Activated T-helper 2 cell treated with anti-CD3 and anti-CD28 coated beads, Interferon-gamma antibody, Interleukin-2, Interleukin-4, amounts not matched to agents 10 μg/mL and 5 μg/mL and 100 μg/mL, durations not matched to agents 14 hours and 24 hours and 36 hours (primary cell): ENCODE data around the gene SLC39A7. TPM values are rescaled to one million over a fixed set of nuclear protein-coding genes. Genes with fewer than 3 reads are reported as not detected.

Source experiments
- DNase-seq: peaks from one replicate; pipeline ENCODE4 v3.0.0; 2021; ENCODE audit warnings: low spot score
- H3K27ac Mint-ChIP-seq: one replicate; pipeline ENCODE4 v1.8.0; 2021; ENCODE audit warnings: mixed read lengths
- H3K27me3 Mint-ChIP-seq: one replicate; pipeline ENCODE4 v1.8.0; 2021; ENCODE audit warnings: low read depth, mixed read lengths
- H3K36me3 Mint-ChIP-seq: one replicate; pipeline ENCODE4 v1.8.0; 2021; ENCODE audit warnings: low read depth, mixed read lengths
- H3K4me1 Mint-ChIP-seq: one replicate; pipeline ENCODE4 v1.8.0; 2021; ENCODE audit warnings: low read depth, mixed read lengths
- H3K4me3 Mint-ChIP-seq: one replicate; pipeline ENCODE4 v1.8.0; 2021; ENCODE audit warnings: low read depth, mild to moderate bottlenecking, moderate library complexity, mixed read lengths
- H3K9me3 Mint-ChIP-seq: one replicate; pipeline ENCODE4 v1.8.0; 2021; ENCODE audit warnings: mixed read lengths
- intact Hi-C: fragments of 100-400 bp; cut with micrococcal nuclease; formaldehyde crosslinking; loops from one replicate; pipeline ENCODE4 v1.15.1; 2023
- total RNA-seq: library from RNA; stranded (reverse); gene quantifications from 2 replicates; pipeline ENCODE4 v1.2.3, GENCODE V29; 2022

SLC39A7 gene
- total RNA-seq, 1 donor from 2014 or later = 63.8 TPM

DNA sequence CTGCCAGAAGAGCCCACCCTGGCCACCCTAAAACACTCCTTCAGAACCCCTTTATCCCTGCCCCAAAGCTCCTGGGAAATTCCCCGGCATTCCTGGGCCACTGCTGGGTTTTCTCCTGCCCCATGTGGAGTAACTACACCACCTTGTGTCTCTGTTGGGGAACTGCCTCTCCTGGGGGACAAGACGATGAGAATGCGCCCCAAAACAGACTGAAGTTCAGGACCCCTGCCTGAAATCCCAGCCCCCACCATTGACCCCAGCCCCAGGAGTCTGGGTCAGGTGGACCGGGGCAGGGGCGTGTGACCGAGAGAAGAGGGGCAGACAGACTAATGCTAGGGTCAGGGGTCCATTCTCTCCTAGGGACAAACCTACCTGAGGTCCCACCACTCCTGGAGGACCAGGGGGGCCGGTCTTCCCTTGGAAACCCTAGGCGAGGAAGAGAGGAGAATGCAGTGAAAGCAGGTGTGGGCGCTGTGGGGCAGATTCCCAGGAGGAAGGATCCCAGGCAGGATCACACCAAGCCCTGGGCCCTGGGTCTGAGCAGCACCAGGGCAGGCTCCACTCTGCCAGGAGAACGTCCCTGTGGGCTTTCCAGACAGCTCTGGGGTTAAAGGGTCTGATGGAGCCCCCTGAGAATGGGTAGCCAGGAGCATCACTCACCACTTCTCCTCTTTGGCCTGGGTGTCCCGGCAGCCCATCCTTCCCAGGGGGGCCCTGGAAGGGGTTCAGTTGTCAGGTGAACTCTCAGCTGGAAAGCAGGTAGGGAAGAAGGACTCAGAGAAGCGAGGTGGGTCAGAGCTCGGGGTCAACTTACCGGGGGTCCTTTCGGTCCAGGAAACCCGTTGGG is 27.8 kb upstream of the SLC39A7 start:
- Mint-ChIP-seq H3K9me3 (no peaks in the 10 kb centered on the region), H3K36me3 (no peaks in the 10 kb centered on the region), H3K27me3 (peaks cover 2% of the 10 kb centered on the region), H3K27ac (no peak overlapping the region), H3K4me3 (no peak overlapping the region), H3K4me1 (no peaks in the 10 kb centered on the region)
- no peak for DNase-seq
- intact Hi-C loops = no loop called here

- Mint-ChIP-seq H3K27ac (no peak overlapping the region), H3K27me3 (peaks cover 2% of the 10 kb centered on the region), H3K4me1 (no peaks in the 10 kb centered on the region), H3K9me3 (no peaks in the 10 kb centered on the region), H3K4me3 (no peak overlapping the region), H3K36me3 (no peaks in the 10 kb centered on the region)
- no peak for DNase-seq
- intact Hi-C loops = no loop called here
Observed at GRCh38 chr6:33173535-33174180, 27.0 kb upstream of the SLC39A7 start.

- no peak overlapping the region for H3K27ac Mint-ChIP-seq
- H3K27me3 Mint-ChIP-seq = peaks cover 2% of the 10 kb centered on the region
- H3K9me3 Mint-ChIP-seq = no peaks in the 10 kb centered on the region
- no peaks in the 10 kb centered on the region for H3K36me3 Mint-ChIP-seq
- H3K4me1 Mint-ChIP-seq = no peaks in the 10 kb centered on the region
- H3K4me3 Mint-ChIP-seq = no peak overlapping the region
- intact Hi-C loops = no loop called here
- no peak for DNase-seq
Observed at GRCh38 chr6:33174784-33175183, 25.9 kb upstream of the SLC39A7 start.

DNA sequence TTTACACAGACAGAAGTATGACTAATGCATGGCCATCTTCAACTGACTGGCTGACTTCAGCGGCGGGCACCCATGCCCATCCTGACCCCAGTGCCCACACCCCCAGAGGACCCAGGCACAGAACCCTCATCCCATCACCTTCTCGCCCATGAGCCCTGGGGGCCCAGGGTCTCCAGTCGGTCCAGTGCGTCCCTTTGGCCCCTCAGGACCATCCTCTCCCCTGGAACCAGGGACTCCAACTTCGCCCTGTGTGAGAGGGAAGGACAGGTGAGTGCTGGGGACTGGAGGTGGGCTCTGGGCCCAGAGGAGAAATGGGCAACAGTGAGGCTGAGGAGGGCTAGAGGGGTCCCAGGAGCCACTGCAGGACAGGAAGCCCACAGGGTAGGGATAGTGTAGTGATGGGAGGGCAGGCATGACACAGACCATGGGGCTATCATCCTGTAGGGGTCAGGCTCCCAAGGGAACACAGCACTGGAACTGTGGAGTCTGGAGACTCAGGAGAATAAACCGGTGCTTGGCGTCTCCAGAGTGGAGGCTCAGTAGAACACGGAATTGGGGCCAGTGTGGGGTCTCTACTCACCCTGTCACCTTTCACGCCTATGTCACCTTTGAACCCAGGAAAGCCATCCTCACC is 25.1 kb upstream of the SLC39A7 start:
- Mint-ChIP-seq H3K27me3 (peaks cover 2% of the 10 kb centered on the region), H3K4me3 (no peak overlapping the region), H3K4me1 (no peaks in the 10 kb centered on the region), H3K36me3 (no peaks in the 10 kb centered on the region), H3K9me3 (no peaks in the 10 kb centered on the region), H3K27ac (no peak overlapping the region)
- intact Hi-C loops = no loop called here
- no peak for DNase-seq

GRCh38 chr6:33176906-33177305 is 23.8 kb upstream of the SLC39A7 start:
- H3K4me1 Mint-ChIP-seq = no peaks in the 10 kb centered on the region
- intact Hi-C loops = no loop called here
- H3K4me3 Mint-ChIP-seq = no peak overlapping the region
- peaks cover 2% of the 10 kb centered on the region for H3K27me3 Mint-ChIP-seq
- DNase-seq = no peak
- no peak overlapping the region for H3K27ac Mint-ChIP-seq
- H3K36me3 Mint-ChIP-seq = no peaks in the 10 kb centered on the region
- H3K9me3 Mint-ChIP-seq = no peaks in the 10 kb centered on the region

DNA sequence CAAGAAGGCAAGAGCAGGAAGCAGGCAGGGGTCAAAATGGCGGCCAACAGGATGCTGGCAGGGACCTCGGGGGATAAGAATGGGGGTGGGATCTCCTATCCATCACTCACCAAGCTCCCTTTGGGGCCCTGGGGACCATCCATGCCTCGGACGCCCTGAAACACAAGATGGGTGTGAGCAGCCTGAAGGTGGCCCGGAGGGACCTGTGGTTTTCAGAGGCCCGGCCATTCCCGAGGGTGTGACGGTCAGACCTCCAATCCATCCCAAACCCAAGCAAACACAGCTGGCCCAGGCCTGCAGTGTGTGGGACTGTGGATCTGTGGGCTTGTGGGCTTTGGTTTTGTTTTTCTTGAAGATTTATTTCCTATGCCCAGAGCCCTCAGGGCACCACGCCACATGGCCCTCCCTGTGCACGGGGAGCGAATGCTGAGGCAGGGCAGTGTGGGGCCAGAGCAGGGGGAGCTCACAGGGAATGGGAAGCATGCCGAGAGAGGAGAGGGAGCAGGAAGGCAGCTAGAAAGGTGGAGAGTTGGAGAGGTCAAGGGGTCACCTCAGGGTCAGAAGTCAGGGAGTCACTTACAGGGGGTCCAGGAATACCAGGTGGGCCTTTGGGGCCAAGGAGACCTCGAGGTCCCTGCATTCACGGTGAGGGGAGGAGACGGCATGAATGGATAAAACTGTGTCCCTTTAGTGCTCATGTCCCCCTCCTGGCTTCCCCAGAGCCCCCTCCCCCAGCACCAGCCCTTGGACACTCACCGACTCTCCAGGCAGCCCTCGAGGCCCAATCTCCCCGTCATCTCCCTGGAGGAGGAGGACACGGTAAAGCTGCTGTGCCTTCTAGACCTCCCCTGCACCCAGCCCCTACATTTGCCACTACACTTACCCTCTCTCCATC is 22.9 kb upstream of the SLC39A7 start:
- Mint-ChIP-seq H3K4me1 (peaks cover 2% of the 10 kb centered on the region), H3K9me3 (peaks cover 2% of the 10 kb centered on the region), H3K36me3 (peaks cover 3% of the 10 kb centered on the region), H3K27me3 (peaks cover 2% of the 10 kb centered on the region), H3K27ac (no peak overlapping the region), H3K4me3 (no peak overlapping the region)
- intact Hi-C loops = no loop called here
- no peak for DNase-seq

DNA sequence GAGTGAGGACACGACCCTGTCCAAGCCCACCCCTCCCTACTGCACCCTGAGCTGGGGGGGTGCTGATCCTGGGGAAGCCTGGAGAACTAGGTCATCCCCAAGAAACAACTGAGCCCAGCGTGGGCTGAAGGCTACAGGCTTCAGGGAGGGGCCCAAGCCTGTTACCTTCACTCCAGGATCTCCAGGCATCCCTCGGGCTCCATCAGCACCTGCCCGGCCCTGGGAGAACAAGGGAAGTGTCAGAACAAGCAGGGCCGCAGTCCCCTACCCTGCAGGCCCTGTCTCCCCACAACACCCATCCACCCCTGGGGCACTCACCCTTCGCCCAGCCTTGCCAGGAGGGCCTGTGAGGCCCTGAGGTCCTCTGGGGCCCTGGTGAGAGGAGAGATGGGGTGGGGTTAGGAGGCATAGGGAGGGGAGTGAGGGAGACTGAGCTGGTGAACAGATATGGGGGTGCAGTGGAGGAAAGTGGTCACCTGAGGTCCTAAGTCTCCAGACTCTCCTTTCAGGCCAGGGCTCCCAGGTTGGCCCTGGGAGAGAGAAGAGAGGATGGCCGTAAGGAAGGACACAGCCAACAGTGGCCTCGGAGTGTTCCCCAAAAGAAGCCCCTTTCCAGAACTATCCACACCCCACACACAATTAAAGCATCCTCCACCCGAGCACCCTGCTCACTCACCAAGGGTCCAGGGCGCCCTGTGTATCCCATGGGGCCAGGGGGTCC is 21.8 kb upstream of the SLC39A7 start:
- no peak overlapping the region for H3K4me3 Mint-ChIP-seq
- intact Hi-C loops = no loop called here
- peaks cover 14% of the 10 kb centered on the region for H3K9me3 Mint-ChIP-seq
- H3K36me3 Mint-ChIP-seq = peaks cover 14% of the 10 kb centered on the region
- peaks cover 2% of the 10 kb centered on the region for H3K27me3 Mint-ChIP-seq
- peaks cover 13% of the 10 kb centered on the region for H3K4me1 Mint-ChIP-seq
- H3K27ac Mint-ChIP-seq = no peak overlapping the region
- no peak for DNase-seq

DNA sequence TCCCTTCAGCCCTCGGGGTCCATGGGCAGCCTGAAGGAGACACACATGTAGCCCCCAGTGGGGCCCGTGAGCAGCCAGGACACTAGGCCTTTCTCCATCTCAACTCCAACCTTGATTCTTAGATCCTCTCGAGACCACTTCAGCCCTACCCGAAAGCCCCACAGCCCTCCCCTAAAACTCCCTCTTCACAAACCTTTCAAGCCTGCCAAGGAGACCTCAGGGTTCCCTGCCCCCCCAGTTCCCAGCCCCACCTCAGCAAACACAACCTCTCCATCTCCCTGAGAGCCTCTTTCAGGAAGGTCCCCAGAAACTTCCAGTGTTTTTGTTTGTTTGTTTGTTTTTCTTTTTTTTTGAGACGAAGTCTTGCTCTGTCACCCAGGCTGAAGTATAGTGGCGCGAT is 19.5 kb upstream of the SLC39A7 start:
- DNase-seq = no peak
- Mint-ChIP-seq H3K4me1 (peaks cover 13% of the 10 kb centered on the region), H3K4me3 (no peak overlapping the region), H3K27me3 (peaks cover 7% of the 10 kb centered on the region), H3K27ac (no peak overlapping the region), H3K9me3 (peaks cover 23% of the 10 kb centered on the region), H3K36me3 (peaks cover 14% of the 10 kb centered on the region)
- intact Hi-C loops = no loop called here

GRCh38 chr6:33183071-33183683 is 17.5 kb upstream of the SLC39A7 start:
- H3K4me1 Mint-ChIP-seq = peaks cover 20% of the 10 kb centered on the region
- intact Hi-C loops = no loop called here
- peak overlapping the region; percentile 23 for H3K4me3 Mint-ChIP-seq

GRCh38 chr6:33185190-33185589 is 15.5 kb upstream of the SLC39A7 start:
- Mint-ChIP-seq H3K4me3 (no peak overlapping the region), H3K27ac (no peak overlapping the region), H3K4me1 (peaks cover 20% of the 10 kb centered on the region), H3K36me3 (peaks cover 14% of the 10 kb centered on the region), H3K9me3 (peaks cover 23% of the 10 kb centered on the region), H3K27me3 (peaks cover 29% of the 10 kb centered on the region)
- intact Hi-C loops = no loop called here
- no peak for DNase-seq

More at GRCh38 chr6:33183071-33183683, 17.5 kb upstream of the SLC39A7 start:
- peaks cover 23% of the 10 kb centered on the region for H3K9me3 Mint-ChIP-seq
- DNase-seq = no peak
- peaks cover 19% of the 10 kb centered on the region for H3K27me3 Mint-ChIP-seq
- H3K27ac Mint-ChIP-seq = peak overlapping the region; percentile 93
- peaks cover 14% of the 10 kb centered on the region for H3K36me3 Mint-ChIP-seq

- no peak for DNase-seq
- Mint-ChIP-seq H3K27ac (no peak overlapping the region), H3K27me3 (peaks cover 33% of the 10 kb centered on the region), H3K9me3 (peaks cover 23% of the 10 kb centered on the region), H3K4me1 (peaks cover 20% of the 10 kb centered on the region), H3K36me3 (peaks cover 14% of the 10 kb centered on the region), H3K4me3 (no peak overlapping the region)
- intact Hi-C loops = no loop called here
Observed at GRCh38 chr6:33185654-33186187, 14.9 kb upstream of the SLC39A7 start.
